ENCODE measurements around the gene ADAT2. TPM values are rescaled to one million over a fixed set of nuclear protein-coding genes. Genes with fewer than 3 reads are reported as not detected.

Gene ADAT2
- total RNA-seq, 1 donor from 2014 or later: 10.3 TPM

GRCh38 chr6:143394389-143394788 is 56.1 kb downstream of the ADAT2 start:
- Mint-ChIP-seq H3K27ac (no peak overlapping the region), H3K36me3 (no peaks in the 10 kb centered on the region), H3K9me3 (no peaks in the 10 kb centered on the region), H3K4me1 (ENCODE audit: unreplicated experiment) (peaks cover 23% of the 10 kb centered on the region), H3K27me3 (no peaks in the 10 kb centered on the region), H3K4me3 (no peak overlapping the region)
- no peak for DNase-seq (ENCODE audit: extremely low spot score, unreplicated experiment)
- TF ChIP-seq CTCF (conservative IDR thresholded peaks at IDR 0.05): no peak

- Mint-ChIP-seq H3K4me3 (no peak overlapping the region), H3K27ac (no peak overlapping the region), H3K9me3 (no peaks in the 10 kb centered on the region)
These were observed 60.2 kb downstream of the ADAT2 start for GRCh38 chr6:143390278-143390677.

GRCh38 chr6:143385636-143386035 is 64.9 kb downstream of the ADAT2 start:
- Mint-ChIP-seq H3K27ac (no peak overlapping the region), H3K9me3 (no peaks in the 10 kb centered on the region), H3K36me3 (no peaks in the 10 kb centered on the region), H3K4me3 (no peak overlapping the region), H3K27me3 (no peaks in the 10 kb centered on the region), H3K4me1 (ENCODE audit: unreplicated experiment) (no peaks in the 10 kb centered on the region)
- no peak for TF ChIP-seq CTCF (conservative IDR thresholded peaks at IDR 0.05)
- DNase-seq (ENCODE audit: extremely low spot score, unreplicated experiment): no peak

More at GRCh38 chr6:143390278-143390677, 60.2 kb downstream of the ADAT2 start:
- no peak for TF ChIP-seq CTCF (conservative IDR thresholded peaks at IDR 0.05)
- Mint-ChIP-seq H3K36me3 (no peaks in the 10 kb centered on the region), H3K4me1 (ENCODE audit: unreplicated experiment) (no peaks in the 10 kb centered on the region), H3K27me3 (no peaks in the 10 kb centered on the region)
- no peak for DNase-seq (ENCODE audit: extremely low spot score, unreplicated experiment)

GRCh38 chr6:143376861-143377260 is 73.6 kb downstream of the ADAT2 start:
- peaks cover 8% of the 10 kb centered on the region for H3K27me3 Mint-ChIP-seq
- H3K4me3 Mint-ChIP-seq: no peak overlapping the region
- H3K27ac Mint-ChIP-seq: no peak overlapping the region
- no peaks in the 10 kb centered on the region for H3K36me3 Mint-ChIP-seq
- TF ChIP-seq CTCF (conservative IDR thresholded peaks at IDR 0.05): no peak
- no peak for DNase-seq (ENCODE audit: extremely low spot score, unreplicated experiment)
- H3K4me1 Mint-ChIP-seq (ENCODE audit: unreplicated experiment): no peaks in the 10 kb centered on the region
- H3K9me3 Mint-ChIP-seq: no peaks in the 10 kb centered on the region

GRCh38 chr6:143376375-143376774 is 74.1 kb downstream of the ADAT2 start:
- Mint-ChIP-seq H3K4me1 (ENCODE audit: unreplicated experiment) (no peaks in the 10 kb centered on the region), H3K36me3 (no peaks in the 10 kb centered on the region), H3K27ac (no peak overlapping the region), H3K4me3 (no peak overlapping the region), H3K9me3 (no peaks in the 10 kb centered on the region), H3K27me3 (peaks cover 8% of the 10 kb centered on the region)
- no peak for TF ChIP-seq CTCF (conservative IDR thresholded peaks at IDR 0.05)
- DNase-seq (ENCODE audit: extremely low spot score, unreplicated experiment): no peak

GRCh38 chr6:143375022-143375585 is 75.4 kb downstream of the ADAT2 start:
- Mint-ChIP-seq H3K27ac (no peak overlapping the region), H3K4me3 (no peak overlapping the region), H3K9me3 (no peaks in the 10 kb centered on the region), H3K36me3 (no peaks in the 10 kb centered on the region), H3K27me3 (peaks cover 5% of the 10 kb centered on the region), H3K4me1 (ENCODE audit: unreplicated experiment) (no peaks in the 10 kb centered on the region)
- TF ChIP-seq CTCF (conservative IDR thresholded peaks at IDR 0.05): no peak
- no peak for DNase-seq (ENCODE audit: extremely low spot score, unreplicated experiment)

All from type B pancreatic cell (in vitro differentiated cells).